ENCODE measurements around the gene MTF1. TPM values are rescaled to one million over a fixed set of nuclear protein-coding genes. Genes with fewer than 3 reads are reported as not detected.
"Not testable (repeated sequence)": the region's sequence is repeated elsewhere in the genome, so short reads cannot be mapped to it uniquely, and the experiment has no call there.

The MTF1 gene
- total and polyA plus RNA-seq, 4 donors: 2.6 to 23.3 (median 10.8) TPM

- no peak overlapping the region for H3K27ac ChIP-seq (ENCODE audit: low read depth in 1 of 2, low read length in 1 of 2)
- no peaks in the 10 kb centered on the region for H3K4me1 ChIP-seq (ENCODE audit: control insufficient read depth in 5 of 5, insufficient read depth in 5 of 5, low read length in 5 of 5)
- H3K9ac ChIP-seq (ENCODE audit: insufficient read depth in 1 of 2, low read length in 2 of 2): no peak overlapping the region
- TF ChIP-seq CTCF (IDR thresholded peaks at IDR 0.05; ENCODE audit: control extremely low read depth, extremely low read depth): no peak
- peaks cover 0 to 1% (median 0%) of the 10 kb centered on the region in 4 donors for H3K9me3 ChIP-seq (ENCODE audit: control insufficient read depth in 4 of 4, insufficient read depth in 3 of 4, low read length in 3 of 4)
- H3K4me3 ChIP-seq: no peak overlapping the region
- DNase-seq (no peak), ATAC-seq (ENCODE audit: insufficient read depth, low FRiP score) (no peak)
- H3K27me3 ChIP-seq (ENCODE audit: control insufficient read depth in 3 of 3, insufficient read depth in 3 of 3, low read length in 2 of 3): peaks cover 0 to 7% (median 0%) of the 10 kb centered on the region in 3 donors
- WGBS, 2 donors: 78 to 80% methylated on average over 4 of the region's 4 CpGs
- H3K36me3 ChIP-seq (ENCODE audit: control insufficient read depth in 4 of 4, insufficient read depth in 4 of 4, low read length in 4 of 4): no peaks in the 10 kb centered on the region
These were observed 82.4 kb downstream of the MTF1 start for GRCh38 chr1:37776946-37777516.

GRCh38 chr1:37771440-37771839 is 88.0 kb downstream of the MTF1 start:
- peaks cover 0 to 12% (median 4%) of the 10 kb centered on the region in 3 donors for H3K27me3 ChIP-seq (ENCODE audit: control insufficient read depth in 3 of 3, insufficient read depth in 3 of 3, low read length in 2 of 3)
- not testable (repeated sequence) for ATAC-seq (ENCODE audit: insufficient read depth, low FRiP score); DNase-seq; H3K4me3 ChIP-seq; H3K4me1 ChIP-seq (ENCODE audit: control insufficient read depth in 5 of 5, insufficient read depth in 5 of 5, low read length in 5 of 5); H3K9ac ChIP-seq (ENCODE audit: insufficient read depth in 1 of 2, low read length in 2 of 2); H3K36me3 ChIP-seq (ENCODE audit: control insufficient read depth in 4 of 4, insufficient read depth in 4 of 4, low read length in 4 of 4); H3K27ac ChIP-seq (ENCODE audit: low read depth in 1 of 2, low read length in 1 of 2); H3K9me3 ChIP-seq (ENCODE audit: control insufficient read depth in 4 of 4, insufficient read depth in 3 of 4, low read length in 3 of 4)

- H3K9ac ChIP-seq (ENCODE audit: insufficient read depth in 1 of 2, low read length in 2 of 2): no peak overlapping the region
- H3K4me1 ChIP-seq (ENCODE audit: control insufficient read depth in 5 of 5, insufficient read depth in 5 of 5, low read length in 5 of 5): peaks cover 0 to 2% (median 0%) of the 10 kb centered on the region in 5 donors
- peaks cover 0 to 11% (median 0%) of the 10 kb centered on the region in 4 donors for H3K9me3 ChIP-seq (ENCODE audit: control insufficient read depth in 4 of 4, insufficient read depth in 3 of 4, low read length in 3 of 4)
- TF ChIP-seq CTCF (IDR thresholded peaks at IDR 0.05; ENCODE audit: control extremely low read depth, extremely low read depth): no peak
- no peak for DNase-seq
- no peak for ATAC-seq (ENCODE audit: insufficient read depth, low FRiP score)
- WGBS, 2 donors: 23 to 26% methylated on average over 2 of the region's 2 CpGs
- H3K27me3 ChIP-seq (ENCODE audit: control insufficient read depth in 3 of 3, insufficient read depth in 3 of 3, low read length in 2 of 3): peaks cover 11 to 45% (median 24%) of the 10 kb centered on the region in 3 donors
- no peak overlapping the region for H3K27ac ChIP-seq (ENCODE audit: low read depth in 1 of 2, low read length in 1 of 2)
- H3K36me3 ChIP-seq (ENCODE audit: control insufficient read depth in 4 of 4, insufficient read depth in 4 of 4, low read length in 4 of 4): no peaks in the 10 kb centered on the region
- H3K4me3 ChIP-seq: no peak overlapping the region
These were observed 91.9 kb downstream of the MTF1 start for GRCh38 chr1:37767488-37767887.

GRCh38 chr1:37765916-37766664 is 93.3 kb downstream of the MTF1 start:
- WGBS, 2 donors: 8 to 9% methylated on average over 27 of the region's 27 CpGs
- H3K36me3 ChIP-seq (ENCODE audit: control insufficient read depth in 4 of 4, insufficient read depth in 4 of 4, low read length in 4 of 4): no peaks in the 10 kb centered on the region
- ATAC-seq (ENCODE audit: insufficient read depth, low FRiP score): no peak
- H3K27ac ChIP-seq (ENCODE audit: low read depth in 1 of 2, low read length in 1 of 2): no peak overlapping the region
- H3K4me1 ChIP-seq (ENCODE audit: control insufficient read depth in 5 of 5, insufficient read depth in 5 of 5, low read length in 5 of 5): peaks cover 0 to 2% (median 0%) of the 10 kb centered on the region in 5 donors
- H3K9ac ChIP-seq (ENCODE audit: insufficient read depth in 1 of 2, low read length in 2 of 2): no peak overlapping the region
- H3K27me3 ChIP-seq (ENCODE audit: control insufficient read depth in 3 of 3, insufficient read depth in 3 of 3, low read length in 2 of 3): peaks cover 12 to 49% (median 27%) of the 10 kb centered on the region in 3 donors
- no peak for DNase-seq
- no peak overlapping the region for H3K4me3 ChIP-seq
- no peak for TF ChIP-seq CTCF (IDR thresholded peaks at IDR 0.05; ENCODE audit: control extremely low read depth, extremely low read depth)
- H3K9me3 ChIP-seq (ENCODE audit: control insufficient read depth in 4 of 4, insufficient read depth in 3 of 4, low read length in 3 of 4): peaks cover 0 to 19% (median 0%) of the 10 kb centered on the region in 4 donors

Measured in lung (tissue), 12 donors.